OCI-LY7 (cell line): ENCODE measurements around the gene CLTB.

Experiments
- CTCF ChIP-seq: fragments of 200-600 bp; sonication (generic); conservative IDR thresholded peaks from 2 replicates; pipeline ENCODE4 v1.5.1; 2014; ENCODE audit warnings: mild to moderate bottlenecking, antibody characterized with exemption, low read length, moderate library complexity, mixed read lengths
- EZH2phosphoT487 ChIP-seq: fragments of 200-600 bp; sonication (generic); IDR thresholded peaks from 2 replicates; pipeline ENCODE4 v1.6.1; 2018; ENCODE audit warnings: low read depth, borderline replicate concordance, mild to moderate bottlenecking, mixed run types, antibody characterized with exemption, low read length, moderate library complexity, mixed read lengths

- no peak for TF ChIP-seq CTCF
- no peak for TF ChIP-seq EZH2phosphoT487
These were observed 26.9 kb downstream of the CLTB start for GRCh38 chr5:176389135-176390123.
